ENCODE measurements around the gene SGK1. TPM values are rescaled to one million over a fixed set of nuclear protein-coding genes. Genes with fewer than 3 reads are reported as not detected.

Gene SGK1
- total RNA-seq, 3 donors from 2014 or later: 104 to 459 (median 193) TPM

DNA sequence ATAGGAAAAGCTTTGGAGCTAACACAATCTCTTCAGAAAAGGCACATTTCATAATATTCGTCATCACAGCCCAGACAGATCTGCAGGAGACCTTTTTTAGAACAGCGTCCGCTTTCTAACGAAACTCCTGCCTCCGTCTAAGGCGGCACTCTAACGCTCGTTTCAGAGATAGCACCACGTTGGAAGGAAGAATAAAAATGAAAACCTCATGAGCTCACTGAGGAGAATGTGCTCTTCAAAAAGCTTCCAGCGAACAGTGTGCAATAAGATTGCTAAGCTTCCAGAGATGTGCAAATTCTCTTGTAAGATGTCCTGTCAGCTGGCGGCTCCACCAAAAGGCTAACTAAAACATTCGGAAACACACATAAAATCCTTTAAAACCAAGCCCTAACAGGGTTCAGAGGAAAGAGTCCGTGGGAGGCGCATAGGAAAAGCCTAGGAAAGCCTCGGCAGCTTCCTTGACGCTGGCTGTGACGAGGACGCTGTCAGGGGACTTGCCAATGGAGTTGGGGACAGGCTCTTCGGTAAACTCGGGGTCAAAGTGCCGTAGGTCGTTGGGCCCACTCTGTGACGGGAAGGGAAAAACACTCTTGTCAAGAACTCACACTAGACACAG lies 147.9 kb downstream of the SGK1 start:
- no peak for DNase-seq (ENCODE audit: low spot score in 2 of 2)
- Histone ChIP-seq H3K9me3 (no peaks in the 10 kb centered on the region), H3K27me3 (no peaks in the 10 kb centered on the region), H3K36me3 (peaks cover 8% of the 10 kb centered on the region), H3K27ac (peak overlapping the region in 1 of 2 donors; percentile 16), H3K4me3 (peak overlapping the region; percentile 17 to 87 (median 78)), H3K4me1 (peaks cover 0 to 6% of the 10 kb centered on the region in 2 donors)
- intact Hi-C loops (cut with DNase I; ENCODE audit: low total_unique reads): loop anchor here (10.0 kb wide), 1 partner anchor 655 kb away; no protein-coding TSS in a partner anchor
- no peak for TF ChIP-seq POLR2A (IDR thresholded peaks at IDR 0.05)
- TF ChIP-seq, protein P1, sequence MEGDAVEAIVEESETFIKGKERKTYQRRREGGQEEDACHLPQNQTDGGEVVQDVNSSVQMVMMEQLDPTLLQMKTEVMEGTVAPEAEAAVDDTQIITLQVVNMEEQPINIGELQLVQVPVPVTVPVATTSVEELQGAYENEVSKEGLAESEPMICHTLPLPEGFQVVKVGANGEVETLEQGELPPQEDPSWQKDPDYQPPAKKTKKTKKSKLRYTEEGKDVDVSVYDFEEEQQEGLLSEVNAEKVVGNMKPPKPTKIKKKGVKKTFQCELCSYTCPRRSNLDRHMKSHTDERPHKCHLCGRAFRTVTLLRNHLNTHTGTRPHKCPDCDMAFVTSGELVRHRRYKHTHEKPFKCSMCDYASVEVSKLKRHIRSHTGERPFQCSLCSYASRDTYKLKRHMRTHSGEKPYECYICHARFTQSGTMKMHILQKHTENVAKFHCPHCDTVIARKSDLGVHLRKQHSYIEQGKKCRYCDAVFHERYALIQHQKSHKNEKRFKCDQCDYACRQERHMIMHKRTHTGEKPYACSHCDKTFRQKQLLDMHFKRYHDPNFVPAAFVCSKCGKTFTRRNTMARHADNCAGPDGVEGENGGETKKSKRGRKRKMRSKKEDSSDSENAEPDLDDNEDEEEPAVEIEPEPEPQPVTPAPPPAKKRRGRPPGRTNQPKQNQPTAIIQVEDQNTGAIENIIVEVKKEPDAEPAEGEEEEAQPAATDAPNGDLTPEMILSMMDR (IDR thresholded peaks at IDR 0.05): no peak
- no peak for TF ChIP-seq POLR2AphosphoS5 (IDR thresholded peaks at IDR 0.05)

DNA sequence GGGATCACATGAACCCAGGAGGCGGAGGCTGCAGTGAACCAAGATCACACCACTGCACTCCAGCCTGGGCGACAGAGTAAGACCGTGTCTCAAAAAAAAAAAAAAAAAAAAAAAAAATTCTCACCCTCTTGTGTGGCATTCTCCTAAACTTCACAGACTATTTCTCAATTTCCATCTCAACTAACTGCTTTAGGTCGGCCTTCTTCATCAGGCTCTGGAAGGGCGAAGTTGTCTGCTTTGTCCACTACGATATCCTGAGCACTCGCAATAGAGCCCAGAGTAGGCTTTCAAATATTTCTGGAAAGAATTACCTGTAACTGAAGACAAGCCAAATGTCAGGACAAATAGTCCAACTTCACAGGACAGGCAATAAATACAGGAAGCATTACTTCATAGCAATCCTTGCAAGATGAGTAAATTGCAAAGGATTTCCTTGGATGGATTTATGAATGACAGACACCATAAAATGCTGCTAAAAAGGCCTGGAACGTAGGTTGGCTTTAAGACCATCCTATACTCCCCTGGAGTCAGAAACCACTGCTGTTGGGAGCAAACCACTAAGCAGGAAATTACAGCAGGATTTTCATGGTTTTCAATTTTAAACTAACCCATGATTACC lies 149.2 kb downstream of the SGK1 start:
- Histone ChIP-seq H3K27ac (no peak overlapping the region), H3K4me3 (no peak overlapping the region), H3K36me3 (peaks cover 8% of the 10 kb centered on the region), H3K9me3 (no peaks in the 10 kb centered on the region), H3K27me3 (no peaks in the 10 kb centered on the region), H3K4me1 (peaks cover 0 to 6% of the 10 kb centered on the region in 2 donors)
- intact Hi-C loops (cut with DNase I; ENCODE audit: low total_unique reads): no loop called here
- no peak for DNase-seq (ENCODE audit: low spot score in 2 of 2)
- TF ChIP-seq POLR2AphosphoS5 (IDR thresholded peaks at IDR 0.05) (no peak), POLR2A (IDR thresholded peaks at IDR 0.05) (no peak)

DNA sequence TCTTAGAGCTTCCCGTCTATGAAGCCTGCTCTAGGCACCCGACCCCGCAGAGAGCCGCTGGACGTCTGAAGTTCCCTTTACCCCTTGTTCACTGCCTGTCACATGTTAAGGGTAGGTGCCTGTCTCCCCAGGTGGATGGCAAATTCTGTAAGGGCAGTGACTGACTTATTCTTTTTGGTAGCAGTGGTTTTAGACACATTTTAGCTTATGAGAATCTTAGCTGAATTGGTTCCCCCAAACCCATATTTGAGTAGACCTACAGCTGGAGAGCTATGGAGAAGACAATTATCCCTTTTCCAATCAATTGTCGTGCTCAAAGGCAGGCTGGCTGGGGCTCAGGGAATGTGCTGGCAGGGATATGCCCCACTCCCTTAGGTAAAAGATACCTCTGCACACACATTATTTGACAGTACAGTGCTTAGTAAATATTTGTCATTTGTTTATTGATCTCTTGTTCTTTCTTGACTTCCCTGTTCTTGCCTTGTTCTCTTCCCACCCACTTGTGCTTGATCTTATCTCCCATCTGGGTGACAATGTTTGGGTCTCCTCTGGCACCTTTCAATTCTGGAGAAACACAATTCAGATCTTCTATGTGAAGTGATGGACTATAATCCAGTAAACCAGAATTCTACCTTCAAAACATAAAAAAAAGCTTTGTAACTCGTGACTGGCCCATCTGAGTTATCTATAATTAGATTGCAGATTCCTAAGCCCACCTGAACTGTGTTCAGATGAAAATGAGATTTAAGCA lies 151.2 kb downstream of the SGK1 start:
- no peak for DNase-seq (ENCODE audit: low spot score in 2 of 2)
- no peak overlapping the region for H3K27ac ChIP-seq
- H3K4me3 ChIP-seq: no peak overlapping the region
- no peak for TF ChIP-seq POLR2AphosphoS5 (IDR thresholded peaks at IDR 0.05)
- TF ChIP-seq, protein P1 (IDR thresholded peaks at IDR 0.05): no peak
- TF ChIP-seq POLR2A (IDR thresholded peaks at IDR 0.05): no peak
- no peaks in the 10 kb centered on the region for H3K36me3 ChIP-seq
- H3K27me3 ChIP-seq: no peaks in the 10 kb centered on the region
- no peaks in the 10 kb centered on the region for H3K9me3 ChIP-seq
- peaks cover 0 to 5% of the 10 kb centered on the region in 2 donors for H3K4me1 ChIP-seq
- intact Hi-C loops (cut with DNase I; ENCODE audit: low total_unique reads): no loop called here

DNA sequence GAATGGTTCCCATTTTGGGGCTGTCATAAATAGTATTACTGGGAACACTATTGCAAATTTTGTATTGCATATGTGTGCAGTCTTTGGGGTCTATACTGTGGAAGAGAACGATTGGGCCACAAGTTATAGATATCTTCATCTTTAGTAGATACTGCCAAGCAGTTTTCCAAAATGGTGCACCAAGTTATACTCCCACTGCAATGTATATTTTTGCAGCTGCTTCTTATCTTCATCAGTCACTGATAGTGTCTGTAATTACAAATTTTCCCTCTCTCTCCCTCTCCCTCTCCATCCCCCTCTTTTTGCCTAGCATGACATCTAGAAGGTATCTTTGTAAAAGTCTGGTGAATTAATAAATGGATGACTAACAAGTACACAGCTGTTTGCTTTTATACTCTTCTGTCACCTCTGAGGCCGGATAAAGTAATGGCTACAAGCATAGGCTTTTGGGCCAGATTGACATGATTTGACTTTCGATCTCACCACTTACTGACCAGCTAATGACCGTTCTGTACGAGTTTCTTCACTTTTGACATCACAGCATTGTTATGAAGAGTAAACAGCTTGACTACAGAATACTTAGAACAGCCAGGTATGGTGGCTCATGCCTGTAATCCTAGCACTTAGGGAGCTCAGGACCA lies 152.2 kb downstream of the SGK1 start:
- TF ChIP-seq POLR2AphosphoS5 (IDR thresholded peaks at IDR 0.05) (no peak), POLR2A (IDR thresholded peaks at IDR 0.05) (no peak)
- TF ChIP-seq, protein P1 (IDR thresholded peaks at IDR 0.05): no peak
- Histone ChIP-seq H3K27me3 (no peaks in the 10 kb centered on the region), H3K36me3 (no peaks in the 10 kb centered on the region), H3K4me1 (no peaks in the 10 kb centered on the region), H3K4me3 (no peak overlapping the region), H3K9me3 (no peaks in the 10 kb centered on the region), H3K27ac (no peak overlapping the region)
- intact Hi-C loops (cut with DNase I; ENCODE audit: low total_unique reads): no loop called here
- DNase-seq (ENCODE audit: low spot score in 2 of 2): no peak

DNA sequence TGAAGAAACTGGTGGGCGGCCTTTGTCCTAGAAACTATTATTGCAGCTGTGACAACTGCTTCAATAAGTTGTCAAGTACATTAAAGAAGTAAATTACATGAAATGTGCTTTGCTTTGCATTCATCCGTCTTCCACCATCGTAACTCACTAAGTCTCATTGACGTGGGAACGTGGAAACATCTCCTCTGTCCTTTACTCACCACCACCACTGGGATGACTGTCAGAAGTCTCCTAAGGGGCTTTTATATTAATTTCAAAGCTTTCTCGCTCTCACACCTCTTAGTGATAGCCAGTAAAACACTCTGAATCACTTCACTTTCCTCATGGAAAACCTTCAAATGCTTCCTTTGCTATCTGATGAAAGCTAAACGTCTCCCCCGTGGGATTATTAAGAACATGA lies 153.6 kb downstream of the SGK1 start:
- intact Hi-C loops (cut with DNase I; ENCODE audit: low total_unique reads): no loop called here
- no peak for TF ChIP-seq POLR2A (IDR thresholded peaks at IDR 0.05)
- TF ChIP-seq, protein P1 (IDR thresholded peaks at IDR 0.05): no peak
- no peak for TF ChIP-seq POLR2AphosphoS5 (IDR thresholded peaks at IDR 0.05)
- H3K36me3 ChIP-seq: no peaks in the 10 kb centered on the region
- H3K9me3 ChIP-seq: no peaks in the 10 kb centered on the region
- H3K27me3 ChIP-seq: no peaks in the 10 kb centered on the region
- no peak overlapping the region for H3K4me3 ChIP-seq
- H3K27ac ChIP-seq: no peak overlapping the region
- H3K4me1 ChIP-seq: no peaks in the 10 kb centered on the region
- DNase-seq (ENCODE audit: low spot score in 2 of 2): no peak

All from breast epithelium (tissue), 4 donors.